ENCODE measurements around the gene ZNF784. TPM values are rescaled to one million over a fixed set of nuclear protein-coding genes. Genes with fewer than 3 reads are reported as not detected.

ZNF784 gene
- total and polyA plus RNA-seq, 2 donors (not counting 1 experiment from before 2014, with no cell fraction given): 1.6 to 5.6 TPM

- Histone ChIP-seq H3K4me1 (ENCODE audit: control insufficient read depth, extremely low read depth, insufficient read depth, low read length) (no peaks in the 10 kb centered on the region), H3K27ac (ENCODE audit: insufficient read depth, low read length) (no peak overlapping the region), H3K9ac (ENCODE audit: insufficient read depth, low read length) (no peak overlapping the region), H4K20me1 (ENCODE audit: control insufficient read depth, extremely low read depth, insufficient read depth, low read length) (no peaks in the 10 kb centered on the region), H3K27me3 (ENCODE audit: control insufficient read depth, insufficient read depth, low read length) (no peaks in the 10 kb centered on the region), H3K79me2 (ENCODE audit: control insufficient read depth, insufficient read depth, low read length) (no peaks in the 10 kb centered on the region), H2AFZ (ENCODE audit: low read length) (no peak overlapping the region), H3K4me2 (ENCODE audit: extremely low read depth, insufficient read depth, low read length) (no peak overlapping the region), H3K4me3 (replicated peaks in 1 of 4; ENCODE audit: control extremely low read depth in 1 of 4, insufficient read depth in 1 of 4, low read depth in 3 of 4, low read length in 4 of 4) (no peak overlapping the region), H3K36me3 (ENCODE audit: control insufficient read depth, insufficient read depth, low read length) (peaks cover 15% of the 10 kb centered on the region), H3K9me3 (ENCODE audit: control insufficient read depth, insufficient read depth, low read depth, low read length) (no peaks in the 10 kb centered on the region)
- TF ChIP-seq, protein P1, sequence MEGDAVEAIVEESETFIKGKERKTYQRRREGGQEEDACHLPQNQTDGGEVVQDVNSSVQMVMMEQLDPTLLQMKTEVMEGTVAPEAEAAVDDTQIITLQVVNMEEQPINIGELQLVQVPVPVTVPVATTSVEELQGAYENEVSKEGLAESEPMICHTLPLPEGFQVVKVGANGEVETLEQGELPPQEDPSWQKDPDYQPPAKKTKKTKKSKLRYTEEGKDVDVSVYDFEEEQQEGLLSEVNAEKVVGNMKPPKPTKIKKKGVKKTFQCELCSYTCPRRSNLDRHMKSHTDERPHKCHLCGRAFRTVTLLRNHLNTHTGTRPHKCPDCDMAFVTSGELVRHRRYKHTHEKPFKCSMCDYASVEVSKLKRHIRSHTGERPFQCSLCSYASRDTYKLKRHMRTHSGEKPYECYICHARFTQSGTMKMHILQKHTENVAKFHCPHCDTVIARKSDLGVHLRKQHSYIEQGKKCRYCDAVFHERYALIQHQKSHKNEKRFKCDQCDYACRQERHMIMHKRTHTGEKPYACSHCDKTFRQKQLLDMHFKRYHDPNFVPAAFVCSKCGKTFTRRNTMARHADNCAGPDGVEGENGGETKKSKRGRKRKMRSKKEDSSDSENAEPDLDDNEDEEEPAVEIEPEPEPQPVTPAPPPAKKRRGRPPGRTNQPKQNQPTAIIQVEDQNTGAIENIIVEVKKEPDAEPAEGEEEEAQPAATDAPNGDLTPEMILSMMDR (conservative IDR thresholded peaks at IDR 0.05 in 1 of 2, IDR thresholded peaks at IDR 0.05 in 1 of 2; ENCODE audit: low read depth in 1 of 2, low read length in 2 of 2): no peak
- no peak for TF ChIP-seq EZH2 (IDR thresholded peaks at IDR 0.05; ENCODE audit: low read length, missing control alignments)
- no peak for DNase-seq (ENCODE audit: low read depth in 2 of 2)
These were observed 31.8 kb downstream of the ZNF784 start for GRCh38 chr19:55592391-55593090.

GRCh38 chr19:55591555-55591954 lies 32.8 kb downstream of the ZNF784 start:
- no peak overlapping the region for H3K9ac ChIP-seq (ENCODE audit: insufficient read depth, low read length)
- peaks cover 14% of the 10 kb centered on the region for H3K36me3 ChIP-seq (ENCODE audit: control insufficient read depth, insufficient read depth, low read length)
- no peak overlapping the region for H3K27ac ChIP-seq (ENCODE audit: insufficient read depth, low read length)
- no peak overlapping the region for H3K4me2 ChIP-seq (ENCODE audit: extremely low read depth, insufficient read depth, low read length)
- H3K9me3 ChIP-seq (ENCODE audit: control insufficient read depth, insufficient read depth, low read depth, low read length): no peaks in the 10 kb centered on the region
- no peak for TF ChIP-seq EZH2 (IDR thresholded peaks at IDR 0.05; ENCODE audit: low read length, missing control alignments)
- TF ChIP-seq, protein P1 (conservative IDR thresholded peaks at IDR 0.05 in 1 of 2, IDR thresholded peaks at IDR 0.05 in 1 of 2; ENCODE audit: low read depth in 1 of 2, low read length in 2 of 2): no peak
- H3K27me3 ChIP-seq (ENCODE audit: control insufficient read depth, insufficient read depth, low read length): no peaks in the 10 kb centered on the region
- H3K4me3 ChIP-seq (replicated peaks in 1 of 4; ENCODE audit: control extremely low read depth in 1 of 4, insufficient read depth in 1 of 4, low read depth in 3 of 4, low read length in 4 of 4): no peak overlapping the region
- no peak overlapping the region for H2AFZ ChIP-seq (ENCODE audit: low read length)
- no peaks in the 10 kb centered on the region for H4K20me1 ChIP-seq (ENCODE audit: control insufficient read depth, extremely low read depth, insufficient read depth, low read length)
- no peaks in the 10 kb centered on the region for H3K79me2 ChIP-seq (ENCODE audit: control insufficient read depth, insufficient read depth, low read length)
- H3K4me1 ChIP-seq (ENCODE audit: control insufficient read depth, extremely low read depth, insufficient read depth, low read length): peaks cover 5% of the 10 kb centered on the region
- no peak for DNase-seq (ENCODE audit: low read depth in 2 of 2)

GRCh38 chr19:55590617-55591016 lies 33.7 kb downstream of the ZNF784 start:
- Histone ChIP-seq H4K20me1 (ENCODE audit: control insufficient read depth, extremely low read depth, insufficient read depth, low read length) (no peaks in the 10 kb centered on the region), H3K27me3 (ENCODE audit: control insufficient read depth, insufficient read depth, low read length) (no peaks in the 10 kb centered on the region), H3K36me3 (ENCODE audit: control insufficient read depth, insufficient read depth, low read length) (peaks cover 10% of the 10 kb centered on the region), H3K4me1 (ENCODE audit: control insufficient read depth, extremely low read depth, insufficient read depth, low read length) (peaks cover 9% of the 10 kb centered on the region), H3K4me2 (ENCODE audit: extremely low read depth, insufficient read depth, low read length) (no peak overlapping the region), H3K27ac (ENCODE audit: insufficient read depth, low read length) (no peak overlapping the region), H3K79me2 (ENCODE audit: control insufficient read depth, insufficient read depth, low read length) (no peaks in the 10 kb centered on the region), H2AFZ (ENCODE audit: low read length) (no peak overlapping the region), H3K9ac (ENCODE audit: insufficient read depth, low read length) (no peak overlapping the region), H3K4me3 (replicated peaks in 1 of 4; ENCODE audit: control extremely low read depth in 1 of 4, insufficient read depth in 1 of 4, low read depth in 3 of 4, low read length in 4 of 4) (no peak overlapping the region), H3K9me3 (ENCODE audit: control insufficient read depth, insufficient read depth, low read depth, low read length) (no peaks in the 10 kb centered on the region)
- no peak for TF ChIP-seq EZH2 (IDR thresholded peaks at IDR 0.05; ENCODE audit: low read length, missing control alignments)
- TF ChIP-seq, protein P1 (conservative IDR thresholded peaks at IDR 0.05 in 1 of 2, IDR thresholded peaks at IDR 0.05 in 1 of 2; ENCODE audit: low read depth in 1 of 2, low read length in 2 of 2): no peak
- no peak for DNase-seq (ENCODE audit: low read depth in 2 of 2)

All from fibroblast of lung (primary cell).